T-cell (primary cell): ENCODE measurements around the gene LMAN1. TPM values are rescaled to one million over a fixed set of nuclear protein-coding genes. Genes with fewer than 3 reads are reported as not detected.

Experiments used
- ATAC-seq, 4 experiments: fragments of 200-7000 bp in 3 of 4; fragments of 150-1000 bp in 1 of 4; cut with Tn5 transposase; replicated peaks in 1 of 4; 1 replicate in 3 of 4; 2 replicates in 1 of 4; pipeline ENCODE4 v1.10.0; 2021; ENCODE audit warnings: moderate library complexity in 3 of 4, mild to moderate bottlenecking in 2 of 4, moderate number of reproducible peaks in 1 of 4
- CTCF ChIA-PET, 2 donors: fragments of 300-600 bp; sonication (Branson Sonifier 250); formaldehyde crosslinking; loops; one replicate each; lab custom pipeline; 2022; ENCODE audit warnings: antibody characterized with exemption in 2 of 2; lab: Charles Lee
- POLR2A ChIA-PET, 2 donors: fragments of 300-600 bp; sonication (Branson Sonifier 250); formaldehyde crosslinking; loops; one replicate each; lab custom pipeline; 2022; ENCODE audit warnings: antibody characterized with exemption in 2 of 2; lab: Charles Lee
- DNase-seq, 35 experiments: peaks; one replicate each; pipeline versions ENCODE4 v3.0.0 to v3.0.0-alpha.2; 2013 to 2023
- H3K27ac ChIP-seq: one replicate; pipeline ENCODE4 v1.5.1; 2013; ENCODE audit warnings: low read length
- H3K27me3 ChIP-seq, 2 experiments: replicated peaks in 1 of 2; 1 replicate in 1 of 2; 2 replicates in 1 of 2; pipeline versions ENCODE4 v1.6.1 to v1.7.0; 2013; ENCODE audit warnings: low read length in 1 of 2, mixed read lengths in 1 of 2; ENCODE audit not compliant: control insufficient read depth in 2 of 2, insufficient read depth in 2 of 2; ENCODE audit errors: extremely low read depth in 1 of 2
- H3K36me3 ChIP-seq, 2 donors: 1 replicate in 1 of 2; 2 replicates in 1 of 2; pipeline versions ENCODE4 v1.6.1 to v1.7.0; 2013; ENCODE audit warnings: low read length in 1 of 2; ENCODE audit not compliant: control insufficient read depth in 2 of 2, insufficient read depth in 1 of 2; ENCODE audit errors: extremely low read depth in 1 of 2
- H3K4me1 ChIP-seq, 2 experiments: 1 replicate in 1 of 2; 2 replicates in 1 of 2; pipeline versions ENCODE4 v1.6.1 to v1.7.0; 2013; ENCODE audit warnings: low read length in 2 of 2, mixed read lengths in 1 of 2; ENCODE audit not compliant: insufficient read depth in 2 of 2, control insufficient read depth in 1 of 2; ENCODE audit errors: extremely low read depth in 1 of 2
- H3K4me3 ChIP-seq, 2 donors: 1 replicate in 1 of 2; 2 replicates in 1 of 2; pipeline versions ENCODE4 v1.5.1 to v1.7.0; 2013; ENCODE audit warnings: mild to moderate bottlenecking in 2 of 2, low read length in 1 of 2, moderate library complexity in 1 of 2; ENCODE audit not compliant: control insufficient read depth in 1 of 2; ENCODE audit errors: extremely low read depth in 1 of 2
- H3K9me3 ChIP-seq: 2 replicates; pipeline ENCODE4 v1.7.0; 2013
- H3K27ac Mint-ChIP-seq, 2 donors: one replicate each; pipeline ENCODE4 v1.8.0; 2020 to 2021; ENCODE audit warnings: mild to moderate bottlenecking in 2 of 2, mixed read lengths in 2 of 2
- H3K27me3 Mint-ChIP-seq, 2 donors: one replicate each; pipeline ENCODE4 v1.8.0; 2021 to 2022; ENCODE audit warnings: mixed read lengths in 2 of 2
- H3K36me3 Mint-ChIP-seq: one replicate; pipeline ENCODE4 v1.8.0; 2021; ENCODE audit warnings: mixed read lengths
- H3K4me1 Mint-ChIP-seq, 3 donors: one replicate each; pipeline ENCODE4 v1.8.0; 2020 to 2022; ENCODE audit warnings: mixed read lengths in 3 of 3, mild to moderate bottlenecking in 1 of 3
- H3K4me3 Mint-ChIP-seq, 3 donors: one replicate each; pipeline ENCODE4 v1.8.0; 2020 to 2022; ENCODE audit warnings: mild to moderate bottlenecking in 3 of 3, mixed read lengths in 3 of 3, moderate library complexity in 3 of 3
- H3K9me3 Mint-ChIP-seq, 3 donors: one replicate each; pipeline ENCODE4 v1.8.0; 2020 to 2022; ENCODE audit warnings: mixed read lengths in 3 of 3
- WGBS: methylation state at CpG from one replicate; pipeline ENCODE4 v1.1.5; 2013; ENCODE audit warnings: missing lambda C conversion rate; ENCODE audit not compliant: insufficient coverage; 5-methylcytosine and 5-hydroxymethylcytosine counted together
- total RNA-seq, 35 experiments: library from RNA in 6 of 35; stranded (reverse) in 6 of 35; fragments of 120-200 nt in 1 of 35; gene quantifications; one replicate each; pipeline versions ENCODE4 v1.2.1 to v1.2.4 and lab custom pipeline; 2013 to 2026

Gene LMAN1
- total RNA-seq (10 to 100 TPM; 34.4 to 52.5 (median 48.3) TPM), total RNA-seq (lab: John Stamatoyannopoulos, UW) (71.7 to 439 (median 110) reads per million in 29 experiments)
- 43.9 TPM for total RNA-seq (2013)

GRCh38 chr18:59358712-59359575 is at the start of gene LMAN1:
Gene LMAN1, minus strand, starts transcription at chr18:59359265. Its CDS starts 21 bp downstream, at chr18:59359244.
- peaks cover 30 to 40% (median 39%) of the 10 kb centered on the region in 3 donors for H3K4me1 Mint-ChIP-seq
- H3K27me3 Mint-ChIP-seq, result no peaks in the 10 kb centered on the region
- ATAC-seq (peak; percentile 85 to 94 (median 92)), DNase-seq (peak; percentile 68 to 94 (median 83))
- peak within 1 kb of the TSS; percentile 96 to 97 for H3K27ac Mint-ChIP-seq
- Histone ChIP-seq H3K27ac (peak within 1 kb of the TSS; percentile 95), H3K4me3 (peak within 1 kb of the TSS; percentile 80 to 92), H3K9me3 (no peaks in the 10 kb centered on the region), H3K27me3 (no peaks in the 10 kb centered on the region), H3K4me1 (peaks cover 14 to 17% of the 10 kb centered on the region in 2 experiments), H3K36me3 (peaks cover 0 to 9% of the 10 kb centered on the region in 2 donors)
- ChIA-PET CTCF (interaction anchor here in 1 of 2 donors (0.6 kb wide), 1 partner anchor 279 kb away, joined by 4 read pairs; no protein-coding TSS in a partner anchor), POLR2A (interaction anchor here in 1 of 2 donors (0.6 kb wide), 1 partner anchor 1161 kb away, joined by 8 read pairs; no protein-coding TSS in a partner anchor)
- peaks cover 10% of the 10 kb centered on the region for H3K36me3 Mint-ChIP-seq
- H3K9me3 Mint-ChIP-seq, result no peaks in the 10 kb centered on the region
- peak within 1 kb of the TSS; percentile 93 to 99 (median 97) for H3K4me3 Mint-ChIP-seq
- WGBS, result 0% methylated on average over 65 of the region's 76 CpGs

GRCh38 chr18:59402432-59403090 is 43.5 kb upstream of the LMAN1 start:
- ATAC-seq, result peak; percentile 82 to 92 (median 85)
- H3K27ac Mint-ChIP-seq, result no peak overlapping the region
- POLR2A ChIA-PET, result interaction anchor here (0.6 to 0.7 kb wide), 2 partner anchors 11 to 16 kb away, joined by 3 read pairs; no protein-coding TSS in a partner anchor
- no peaks in the 10 kb centered on the region for H3K9me3 Mint-ChIP-seq
- Histone ChIP-seq H3K27ac (no peak overlapping the region), H3K4me1 (no peaks in the 10 kb centered on the region), H3K36me3 (no peaks in the 10 kb centered on the region), H3K27me3 (no peaks in the 10 kb centered on the region), H3K9me3 (no peaks in the 10 kb centered on the region), H3K4me3 (no peak overlapping the region)
- no peaks in the 10 kb centered on the region for H3K36me3 Mint-ChIP-seq
- 14% methylated on average over 8 of the region's 13 CpGs for WGBS
- H3K4me1 Mint-ChIP-seq, result peaks cover 0 to 6% (median 4%) of the 10 kb centered on the region in 3 donors
- H3K27me3 Mint-ChIP-seq, result peaks cover 4 to 6% of the 10 kb centered on the region in 2 donors
- H3K4me3 Mint-ChIP-seq, result no peak overlapping the region
- CTCF ChIA-PET, result interaction anchor here (0.9 to 4.3 kb wide), 25 partner anchors 13 to 634 kb away, joined by 3 to 57 read pairs (median 5); partner anchors contain the start of gene CPLX4 (in 1 of the 2)
- peak; percentile 9 to 75 (median 52) for DNase-seq

- ChIA-PET CTCF (interaction anchor here in 1 of 2 donors (0.6 to 4.3 kb wide), 3 partner anchors 88 to 476 kb away, joined by 3 to 51 read pairs (median 3); no protein-coding TSS in a partner anchor), POLR2A (no interaction called here)
- peaks cover 0 to 6% of the 10 kb centered on the region in 2 experiments for H3K4me1 ChIP-seq
These were observed 41.3 kb upstream of the LMAN1 start for GRCh38 chr18:59400407-59400806.

GRCh38 chr18:59395226-59396175 is 36.4 kb upstream of the LMAN1 start:
- POLR2A ChIA-PET, result no interaction called here
- Histone ChIP-seq H3K4me1 (peaks cover 0 to 8% of the 10 kb centered on the region in 2 experiments), H3K27me3 (peaks cover 0 to 18% of the 10 kb centered on the region in 2 experiments), H3K9me3 (no peaks in the 10 kb centered on the region), H3K36me3 (no peaks in the 10 kb centered on the region), H3K27ac (no peak overlapping the region), H3K4me3 (no peak overlapping the region)
- no peak for DNase-seq
- WGBS, result 15% methylated on average over 8 of the region's 10 CpGs
- Mint-ChIP-seq H3K27ac (peak overlapping the region in 1 of 2 donors; percentile 5), H3K4me1 (peaks cover 10 to 14% (median 10%) of the 10 kb centered on the region in 3 donors), H3K27me3 (peaks cover 31 to 40% of the 10 kb centered on the region in 2 donors), H3K9me3 (no peaks in the 10 kb centered on the region), H3K36me3 (no peaks in the 10 kb centered on the region), H3K4me3 (peak overlapping the region in 1 of 3 donors; percentile 14)
- CTCF ChIA-PET, result interaction anchor here in 1 of 2 donors (0.6 kb wide), 1 partner anchor 443 kb away, joined by 5 read pairs; no protein-coding TSS in a partner anchor
- ATAC-seq, result no peak

More at GRCh38 chr18:59400407-59400806, 41.3 kb upstream of the LMAN1 start:
- no CpG with 5 or more reads among the region's 6 CpGs for WGBS
- peaks cover 12 to 14% of the 10 kb centered on the region in 2 donors for H3K27me3 Mint-ChIP-seq
- H3K36me3 Mint-ChIP-seq, result no peaks in the 10 kb centered on the region
- ATAC-seq (no peak), DNase-seq (no peak)
- no peak overlapping the region for H3K4me3 Mint-ChIP-seq
- no peaks in the 10 kb centered on the region for H3K36me3 ChIP-seq
- H3K9me3 Mint-ChIP-seq, result no peaks in the 10 kb centered on the region
- H3K27me3 ChIP-seq, result peaks cover 0 to 10% of the 10 kb centered on the region in 2 experiments
- no peaks in the 10 kb centered on the region for H3K9me3 ChIP-seq
- no peak overlapping the region for H3K27ac ChIP-seq
- no peak overlapping the region for H3K4me3 ChIP-seq
- no peak overlapping the region for H3K27ac Mint-ChIP-seq
- H3K4me1 Mint-ChIP-seq, result peaks cover 8 to 14% (median 11%) of the 10 kb centered on the region in 3 donors

GRCh38 chr18:59393381-59393780 is 34.3 kb upstream of the LMAN1 start:
- ChIA-PET CTCF (no interaction called here), POLR2A (no interaction called here)
- Histone ChIP-seq H3K9me3 (no peaks in the 10 kb centered on the region), H3K4me3 (no peak overlapping the region), H3K4me1 (peaks cover 0 to 8% of the 10 kb centered on the region in 2 experiments), H3K27me3 (peaks cover 0 to 18% of the 10 kb centered on the region in 2 experiments), H3K36me3 (no peaks in the 10 kb centered on the region), H3K27ac (no peak overlapping the region)
- no peak overlapping the region for H3K27ac Mint-ChIP-seq
- H3K4me3 Mint-ChIP-seq, result no peak overlapping the region
- ATAC-seq (no peak), DNase-seq (no peak)
- no peaks in the 10 kb centered on the region for H3K36me3 Mint-ChIP-seq
- peaks cover 10 to 14% (median 10%) of the 10 kb centered on the region in 3 donors for H3K4me1 Mint-ChIP-seq
- H3K9me3 Mint-ChIP-seq, result no peaks in the 10 kb centered on the region
- peaks cover 31 to 44% of the 10 kb centered on the region in 2 donors for H3K27me3 Mint-ChIP-seq
- WGBS, result 100% methylated on average over 2 of the region's 3 CpGs
